K562 (cell line): ENCODE measurements around the gene CYSTM1. TPM values are rescaled to one million over a fixed set of nuclear protein-coding genes. Genes with fewer than 3 reads are reported as not detected.
A peak's percentile ranks its signal among the peaks of the same experiment; 100 is the strongest.

Experiments used
- HNRNPLL ChIP-seq: fragments of 200-400 bp; formaldehyde crosslinking; IDR thresholded peaks from 2 replicates; pipeline ENCODE4 v1.6.1; 2017; ENCODE audit warnings: low read length, low read depth, mild to moderate bottlenecking; ENCODE audit not compliant: poor library complexity, severe bottlenecking
- IRF2 ChIP-seq: sonication (generic); formaldehyde crosslinking; IDR thresholded peaks from 2 replicates; pipeline ENCODE4 v1.8.1; 2022; ENCODE audit warnings: mild to moderate bottlenecking, missing genetic modification reagents
- JUNB ChIP-seq: fragments of 450-650 bp; formaldehyde crosslinking; conservative IDR thresholded peaks from 2 replicates; pipeline ENCODE4 v1.4.0; 2020; ENCODE audit warnings: mild to moderate bottlenecking
- KDM5B ChIP-seq: fragments of 200-600 bp; sonication (generic); IDR thresholded peaks from 2 replicates; pipeline ENCODE4 v1.6.1; 2012; ENCODE audit warnings: low read depth, mild to moderate bottlenecking, moderate library complexity, low read length, control low read depth, inconsistent platforms; ENCODE audit not compliant: insufficient replicate concordance
- PHB2 ChIP-seq: fragments of 450-650 bp; IDR thresholded peaks from 2 replicates; pipeline ENCODE4 v1.6.1; 2017; ENCODE audit warnings: low read depth
- RBM22 ChIP-seq: fragments of 200-400 bp; formaldehyde crosslinking; IDR thresholded peaks from 2 replicates; pipeline ENCODE4 v1.6.1; 2018; ENCODE audit warnings: low read length, low read depth; ENCODE audit not compliant: poor library complexity, severe bottlenecking
- TAF9B ChIP-seq: fragments of 450-650 bp; IDR thresholded peaks from 2 replicates; pipeline ENCODE4 v1.6.1; 2018; ENCODE audit warnings: mild to moderate bottlenecking; ENCODE audit not compliant: partially characterized antibody
- THRA ChIP-seq: fragments of 450-650 bp; IDR thresholded peaks from 2 replicates; pipeline ENCODE4 v1.6.1; 2017; ENCODE audit warnings: mild to moderate bottlenecking, moderate library complexity
- USF1 ChIP-seq: sonication (generic); formaldehyde crosslinking; IDR thresholded peaks from 2 replicates; pipeline ENCODE4 v1.9.0; 2022; ENCODE audit warnings: mild to moderate bottlenecking, missing genetic modification reagents
- ZNF133 ChIP-seq: fragments of 250-450 bp; sonication (Bioruptor Pico); IDR thresholded peaks from 2 replicates; pipeline ENCODE4 v1.4.0; 2020; ENCODE audit warnings: mild to moderate bottlenecking
- polyA plus RNA-seq, 8 experiments: library from polyadenylated mRNA; depleted of rRNA in 4 of 8; stranded (reverse) in 5 of 8; unstranded in 3 of 8; fragments of >200 nt; fragmentation: Nextera tagmentation in 2 of 8; fragmentation: Illumina TruSeq in 1 of 8; extraction: Ambion mirVana in 2 of 8; extraction: Trizol in 1 of 8; gene quantifications; 2 replicates each; pipeline versions ENCODE4 v1.2.1 to v1.2.3, GENCODE V29; 2011 to 2014; ENCODE audit warnings: inconsistent platforms in 1 of 8, missing spikeins in 1 of 8
- total RNA-seq, 7 experiments: library from RNA; depleted of rRNA in 6 of 7; stranded (reverse); fragments of >200 nt in 6 of 7; fragmentation: Illumina TruSeq in 2 of 7; extraction: Trizol in 2 of 7; gene quantifications; 2 replicates each; pipeline versions ENCODE4 v1.2.1 to v1.2.3, GENCODE V29; 2011 to 2021; ENCODE audit warnings: low replicate concordance in 1 of 7
- TF ChIP-seq, protein P1 (sequence below), 2 experiments: fragments of 450-650 bp in 1 of 2; sonication (generic) in 1 of 2; formaldehyde crosslinking in 1 of 2; IDR thresholded peaks in 1 of 2; conservative IDR thresholded peaks in 1 of 2; 2 replicates each; pipeline versions ENCODE4 v1.6.1 to v1.8.1; 2016 to 2023; ENCODE audit warnings: mild to moderate bottlenecking in 2 of 2, moderate library complexity in 2 of 2, inconsistent platforms in 1 of 2, missing genetic modification reagents in 1 of 2
- TF ChIP-seq, protein P2 (sequence below), 2 experiments: fragments of 450-650 bp; formaldehyde crosslinking in 1 of 2; IDR thresholded peaks; 2 replicates each; pipeline versions ENCODE4 v1.4.0 to v1.6.1; 2014 to 2020; ENCODE audit warnings: mild to moderate bottlenecking in 2 of 2, borderline replicate concordance in 1 of 2, low read depth in 1 of 2

CYSTM1 gene
- total and polyA plus RNA-seq, 9 of the 15 experiments (the other 6 are each of a cell fraction or from before 2014, with no cell fraction given): 76.1 to 422 (median 108) TPM

DNA sequence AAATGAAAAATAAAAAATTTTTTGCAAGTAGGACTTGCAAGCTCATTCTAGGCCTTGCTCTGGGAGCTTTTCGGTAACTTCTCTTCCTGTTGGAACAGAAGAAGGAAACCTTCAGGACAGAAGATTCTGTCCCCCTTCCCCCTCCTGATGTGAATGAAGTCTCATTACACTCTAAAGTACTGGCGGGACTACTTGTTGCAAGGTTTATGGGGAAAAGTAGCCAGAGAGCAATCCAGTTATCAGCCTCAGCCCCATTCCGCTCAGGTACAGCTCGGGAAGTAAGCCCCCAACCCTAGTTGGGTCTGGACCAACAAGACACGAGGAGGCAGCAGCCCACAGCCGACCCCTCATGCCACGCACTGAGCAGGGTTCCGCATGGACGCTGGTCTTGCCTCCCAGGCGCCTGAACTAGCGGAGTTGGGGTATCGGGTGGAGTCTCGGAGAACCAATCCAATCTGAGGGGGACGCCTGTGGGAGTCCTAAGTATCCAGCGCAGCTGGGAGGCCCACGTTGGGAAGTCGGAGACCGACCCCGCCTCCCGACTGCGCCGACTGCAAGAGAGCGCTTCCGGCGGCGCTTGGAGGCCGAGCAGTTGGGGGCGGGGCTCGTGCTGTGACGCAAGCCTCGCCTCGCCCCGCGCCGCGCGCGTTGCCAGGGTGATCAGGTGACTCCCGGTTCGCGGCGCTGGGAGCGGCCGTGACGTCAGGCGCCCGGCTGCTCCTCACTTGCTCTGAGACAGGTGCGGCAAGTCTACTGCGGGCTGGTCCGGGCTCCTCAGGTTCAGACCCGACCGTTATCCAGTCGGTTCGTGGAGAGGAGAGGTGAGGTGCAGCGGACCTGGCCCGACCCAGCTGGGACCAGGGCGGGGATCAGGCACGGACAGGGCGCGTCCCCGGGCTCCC is at the start of gene CYSTM1 (continued):
- TF ChIP-seq, protein P1, sequence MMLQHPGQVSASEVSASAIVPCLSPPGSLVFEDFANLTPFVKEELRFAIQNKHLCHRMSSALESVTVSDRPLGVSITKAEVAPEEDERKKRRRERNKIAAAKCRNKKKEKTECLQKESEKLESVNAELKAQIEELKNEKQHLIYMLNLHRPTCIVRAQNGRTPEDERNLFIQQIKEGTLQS (IDR thresholded peaks at IDR 0.05): peak; percentile 81
- TF ChIP-seq, protein P1 (CRISPR knock-in tag; conservative IDR thresholded peaks at IDR 0.05): peak; percentile 70; the same call in 1 of the 2 replicates
- no peak for TF ChIP-seq PHB2
- TF ChIP-seq IRF2 (CRISPR knock-in tag): no peak
- peak; percentile 70 for TF ChIP-seq TAF9B
- no peak for TF ChIP-seq JUNB (CRISPR knock-in tag)
- TF ChIP-seq USF1: peak; percentile 81
- peak; percentile 91 for TF ChIP-seq RBM22
- no peak for TF ChIP-seq THRA
- TF ChIP-seq HNRNPLL: peak; percentile 87
- TF ChIP-seq KDM5B: peak; percentile 73
- TF ChIP-seq, protein P2, sequence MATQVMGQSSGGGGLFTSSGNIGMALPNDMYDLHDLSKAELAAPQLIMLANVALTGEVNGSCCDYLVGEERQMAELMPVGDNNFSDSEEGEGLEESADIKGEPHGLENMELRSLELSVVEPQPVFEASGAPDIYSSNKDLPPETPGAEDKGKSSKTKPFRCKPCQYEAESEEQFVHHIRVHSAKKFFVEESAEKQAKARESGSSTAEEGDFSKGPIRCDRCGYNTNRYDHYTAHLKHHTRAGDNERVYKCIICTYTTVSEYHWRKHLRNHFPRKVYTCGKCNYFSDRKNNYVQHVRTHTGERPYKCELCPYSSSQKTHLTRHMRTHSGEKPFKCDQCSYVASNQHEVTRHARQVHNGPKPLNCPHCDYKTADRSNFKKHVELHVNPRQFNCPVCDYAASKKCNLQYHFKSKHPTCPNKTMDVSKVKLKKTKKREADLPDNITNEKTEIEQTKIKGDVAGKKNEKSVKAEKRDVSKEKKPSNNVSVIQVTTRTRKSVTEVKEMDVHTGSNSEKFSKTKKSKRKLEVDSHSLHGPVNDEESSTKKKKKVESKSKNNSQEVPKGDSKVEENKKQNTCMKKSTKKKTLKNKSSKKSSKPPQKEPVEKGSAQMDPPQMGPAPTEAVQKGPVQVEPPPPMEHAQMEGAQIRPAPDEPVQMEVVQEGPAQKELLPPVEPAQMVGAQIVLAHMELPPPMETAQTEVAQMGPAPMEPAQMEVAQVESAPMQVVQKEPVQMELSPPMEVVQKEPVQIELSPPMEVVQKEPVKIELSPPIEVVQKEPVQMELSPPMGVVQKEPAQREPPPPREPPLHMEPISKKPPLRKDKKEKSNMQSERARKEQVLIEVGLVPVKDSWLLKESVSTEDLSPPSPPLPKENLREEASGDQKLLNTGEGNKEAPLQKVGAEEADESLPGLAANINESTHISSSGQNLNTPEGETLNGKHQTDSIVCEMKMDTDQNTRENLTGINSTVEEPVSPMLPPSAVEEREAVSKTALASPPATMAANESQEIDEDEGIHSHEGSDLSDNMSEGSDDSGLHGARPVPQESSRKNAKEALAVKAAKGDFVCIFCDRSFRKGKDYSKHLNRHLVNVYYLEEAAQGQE (IDR thresholded peaks at IDR 0.05; ENCODE audit: borderline replicate concordance): peak; percentile 46; the same call in 1 of the 2 replicates
- TF ChIP-seq, protein P2 (CRISPR knock-in tag; IDR thresholded peaks at IDR 0.05; ENCODE audit: low read depth): no peak
- TF ChIP-seq ZNF133: no peak
